Stimulated activated CD8-positive, alpha-beta memory T cell treated with anti-CD3 and anti-CD28 coated beads, Interleukin-4, amount 100 ng/mL, for 4 hours (primary cell): Measurements from ENCODE around the gene SMC6.

Experiments used
- DNase-seq, 2 donors: peaks; one replicate each; pipeline ENCODE4 v3.0.0-alpha.2; 2020; ENCODE audit warnings: low read depth in 2 of 2, low spot score in 1 of 2

The SMC6 gene

DNA sequence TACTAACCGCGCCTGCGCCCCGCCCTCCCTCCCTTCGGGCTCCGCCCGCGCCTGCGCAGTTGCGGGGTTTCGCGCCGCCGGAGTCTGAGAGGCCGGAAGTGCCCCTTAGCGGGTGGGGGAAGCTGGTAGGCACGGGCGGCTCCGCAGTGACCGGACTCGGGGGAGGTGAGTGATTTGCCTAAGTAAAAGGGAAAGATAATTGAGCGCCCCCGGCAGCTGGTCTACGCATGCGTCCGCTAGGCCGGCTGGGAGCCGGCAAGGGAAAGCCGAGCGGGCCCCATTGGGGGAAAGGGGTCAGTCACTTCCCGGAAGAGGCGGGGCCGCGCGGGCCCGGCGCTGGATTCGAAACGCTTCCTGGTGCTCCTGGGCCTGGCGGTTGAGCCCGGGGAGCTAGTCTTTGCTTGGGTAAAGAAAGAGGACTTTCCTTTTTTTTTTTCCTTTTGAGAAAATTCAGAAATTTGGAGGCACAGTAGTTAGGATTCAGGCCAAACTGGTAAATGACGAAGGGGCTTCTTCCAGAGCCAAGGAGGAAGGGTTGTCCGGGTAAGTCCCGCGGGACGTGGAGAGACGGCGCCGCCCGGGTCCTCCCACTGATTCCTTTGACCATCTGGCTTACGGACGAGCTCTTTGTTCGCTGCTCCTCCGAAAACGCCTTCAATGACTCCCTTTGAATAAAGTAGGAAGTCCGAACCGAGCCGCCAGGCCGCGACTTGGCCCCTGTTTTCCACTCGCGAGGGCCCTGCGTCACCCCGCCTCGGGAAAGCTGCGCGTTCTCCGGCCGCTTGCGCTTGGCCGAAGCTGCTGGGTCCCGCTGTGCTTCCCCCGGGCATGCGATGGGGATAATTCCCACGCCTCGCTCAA, at the start of gene SMC6, which contains the start of gene GEN1:
Gene SMC6 (minus strand): TSS at position 8 of the 861 bp plus-strand sequence. CDS start 7,864 bp downstream, outside the sequence.
Gene GEN1 (plus strand): TSS at position 336 of the 861 bp plus-strand sequence. CDS start 5,806 bp downstream, outside the sequence.
- DNase-seq, result peak; percentile 78 to 81

DNA sequence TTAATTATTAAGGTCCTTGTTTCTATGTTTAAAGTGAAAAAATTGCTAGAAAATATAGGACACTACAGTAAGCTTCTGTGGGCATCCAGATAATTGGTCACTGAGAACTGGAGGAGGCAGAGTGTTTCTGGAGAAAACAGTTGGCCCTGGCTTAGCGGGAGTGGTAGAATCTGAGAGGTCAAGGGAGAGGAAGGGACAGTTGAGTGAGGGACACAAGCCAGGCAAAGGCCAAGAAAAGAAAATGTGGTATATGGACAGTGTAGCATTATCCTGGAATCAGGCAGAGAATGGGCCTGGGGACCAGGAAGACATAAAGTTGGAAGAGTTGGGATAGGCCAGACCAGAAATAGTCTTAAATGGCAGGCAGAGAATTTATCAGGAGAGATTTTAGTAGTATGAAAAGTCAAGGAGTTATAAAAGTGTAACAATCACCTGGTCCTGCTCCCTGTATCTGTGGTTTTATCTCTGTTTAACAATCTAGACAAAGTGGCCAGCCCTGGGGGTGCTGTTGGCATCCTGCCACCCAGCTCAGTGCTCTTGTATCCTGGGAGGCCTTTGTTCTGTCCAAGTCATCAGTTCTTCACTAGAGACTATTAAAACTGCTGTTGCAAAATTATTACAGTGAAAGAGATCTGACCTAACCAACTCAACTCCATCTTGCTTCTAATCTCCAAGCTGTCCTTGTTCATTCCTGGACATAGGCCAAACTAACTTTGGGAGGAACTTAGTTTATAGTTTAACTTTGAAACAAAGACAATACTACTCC, 47.3 kb upstream of the SMC6 start:
- DNase-seq, result no peak

DNA sequence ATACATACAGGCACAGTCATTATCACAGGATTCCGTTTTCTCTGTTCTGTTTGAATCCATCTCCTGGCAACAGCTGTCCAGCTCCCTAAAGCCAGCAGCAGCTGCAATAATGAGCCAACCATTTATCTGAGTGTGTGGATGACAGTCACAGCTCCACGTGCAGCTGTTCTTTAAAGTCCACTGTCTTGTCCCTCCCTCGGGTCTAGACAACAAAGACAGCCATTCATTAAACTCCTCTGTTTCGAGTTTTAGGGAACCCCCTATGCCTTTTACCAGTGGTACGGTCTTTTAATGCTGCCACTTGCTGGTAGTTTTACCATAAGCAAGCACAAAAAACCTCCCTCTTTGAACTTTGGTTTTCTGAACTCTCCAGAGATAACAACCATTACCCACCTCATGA, 46.6 kb upstream of the SMC6 start:
- DNase-seq, result no peak

GRCh38 chr2:17799301-17800120, 45.9 kb upstream of the SMC6 start:
- no peak for DNase-seq

- DNase-seq, result no peak
Observed at GRCh38 chr2:17798338-17798737, 44.7 kb upstream of the SMC6 start.

DNA sequence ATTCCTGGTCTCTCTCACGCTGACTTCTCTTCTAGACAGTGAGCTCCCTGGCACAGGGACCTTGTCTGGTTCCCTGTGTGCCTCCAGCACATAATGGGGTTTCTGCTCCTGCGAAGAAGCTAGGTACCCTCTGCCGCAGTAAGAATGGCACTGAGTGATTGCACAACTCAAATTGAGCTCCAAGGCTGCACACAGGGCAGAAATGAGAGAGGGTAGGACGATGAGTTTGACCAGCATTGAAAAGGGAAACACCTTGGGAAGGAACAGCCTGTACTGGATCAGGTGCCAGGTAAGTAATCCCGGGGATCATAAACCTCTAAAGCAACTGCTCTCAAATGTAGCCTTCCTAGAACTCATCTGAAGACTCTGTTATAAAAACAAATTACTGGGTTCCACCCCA, 41.7 kb upstream of the SMC6 start:
- no peak for DNase-seq

DNA sequence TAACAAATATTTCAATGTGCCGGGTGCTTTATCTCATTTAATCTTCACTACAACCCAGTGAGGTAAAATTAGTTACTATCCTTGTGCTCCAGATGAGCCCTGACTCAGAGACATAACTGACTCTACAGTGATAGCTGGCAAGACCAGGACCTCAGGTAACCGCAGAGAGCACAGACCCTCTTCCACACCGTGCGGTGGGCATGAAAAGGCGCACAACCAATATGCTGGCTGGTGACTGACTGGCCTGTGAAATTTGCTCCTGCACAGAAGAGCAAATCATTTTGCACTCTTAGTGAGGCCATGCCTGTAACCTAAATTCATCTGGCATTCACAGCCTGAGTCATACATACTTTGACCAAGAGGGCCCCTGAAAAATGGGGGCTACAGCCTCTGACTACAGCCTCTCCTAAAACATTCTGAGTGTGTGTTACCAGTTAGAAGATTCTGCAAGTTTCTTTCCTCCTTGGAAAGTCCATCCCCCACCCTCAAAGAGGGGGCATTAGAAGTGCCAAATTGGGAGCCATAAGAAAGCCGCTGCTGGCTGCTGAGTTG, 40.3 kb upstream of the SMC6 start:
- DNase-seq, result no peak

- no peak for DNase-seq
Observed at GRCh38 chr2:17793296-17793695, 39.7 kb upstream of the SMC6 start.

DNA sequence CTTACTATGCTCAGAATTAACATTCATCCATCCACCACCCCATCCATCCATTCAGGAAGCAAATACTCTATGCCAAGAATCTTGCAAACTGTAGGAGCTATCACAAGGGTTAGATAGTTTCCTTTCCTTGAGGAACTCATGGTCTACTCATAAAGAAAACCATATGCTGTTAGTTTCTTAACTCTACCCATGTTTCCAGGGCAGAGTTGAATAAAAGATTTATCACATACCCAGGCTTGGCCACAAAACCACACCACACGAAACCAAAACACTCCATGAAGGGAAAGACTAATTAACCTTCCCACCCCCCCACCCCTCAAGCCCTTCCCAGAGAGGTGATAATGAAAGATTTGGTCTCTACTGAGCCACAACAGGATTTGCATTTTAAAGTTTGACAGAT, 38.9 kb upstream of the SMC6 start:
- no peak for DNase-seq

GRCh38 chr2:17791817-17792130, 38.2 kb upstream of the SMC6 start:
- no peak for DNase-seq

- no peak for DNase-seq
Observed at GRCh38 chr2:17791121-17791816, 37.7 kb upstream of the SMC6 start.

DNA sequence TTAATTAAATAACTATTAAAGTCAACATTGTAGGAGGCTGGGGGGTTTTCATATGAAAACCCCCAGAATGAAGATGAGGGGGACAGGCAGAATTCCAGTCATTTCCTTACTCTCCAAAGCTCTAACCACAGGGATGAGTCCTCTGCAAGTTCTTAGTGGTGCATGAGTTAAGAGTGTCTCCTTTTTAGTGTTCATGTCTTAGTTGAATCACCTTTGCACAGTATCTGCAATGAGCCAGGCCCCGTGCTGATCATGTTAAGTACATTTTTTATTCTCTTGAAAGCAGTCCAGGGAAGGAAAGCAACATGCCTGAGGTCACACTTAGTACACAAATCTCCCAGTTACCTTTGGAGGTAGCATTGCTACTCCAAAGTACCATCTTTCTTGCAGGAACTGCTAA, 36.9 kb upstream of the SMC6 start:
- no peak for DNase-seq

- no peak for DNase-seq
Observed at GRCh38 chr2:17788773-17789172, 35.2 kb upstream of the SMC6 start.

- DNase-seq, result no peak
Observed at GRCh38 chr2:17786727-17787126, 33.1 kb upstream of the SMC6 start.

GRCh38 chr2:17781482-17781881, 27.9 kb upstream of the SMC6 start:
- no peak for DNase-seq

- DNase-seq, result no peak
Observed at GRCh38 chr2:17780546-17780945, 26.9 kb upstream of the SMC6 start.

DNA sequence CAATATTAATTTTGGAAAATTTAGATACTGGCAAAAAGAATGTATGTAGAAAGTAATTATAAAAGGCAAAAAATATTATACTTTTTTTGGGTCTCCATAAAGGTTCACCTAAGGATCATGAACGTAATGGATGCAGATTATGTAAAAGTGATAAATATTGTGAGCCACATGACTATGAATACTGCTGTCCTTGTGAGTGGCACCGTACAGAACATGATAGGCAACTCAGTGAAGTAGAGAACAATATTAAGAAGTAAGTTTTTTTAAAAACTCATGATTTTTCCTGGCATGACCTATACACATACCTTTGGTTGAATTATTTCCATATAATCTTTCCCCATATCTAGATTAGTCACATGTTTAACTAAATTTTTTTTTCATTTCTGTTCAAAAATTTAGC, 18.9 kb upstream of the SMC6 start:
- no peak for DNase-seq

DNA sequence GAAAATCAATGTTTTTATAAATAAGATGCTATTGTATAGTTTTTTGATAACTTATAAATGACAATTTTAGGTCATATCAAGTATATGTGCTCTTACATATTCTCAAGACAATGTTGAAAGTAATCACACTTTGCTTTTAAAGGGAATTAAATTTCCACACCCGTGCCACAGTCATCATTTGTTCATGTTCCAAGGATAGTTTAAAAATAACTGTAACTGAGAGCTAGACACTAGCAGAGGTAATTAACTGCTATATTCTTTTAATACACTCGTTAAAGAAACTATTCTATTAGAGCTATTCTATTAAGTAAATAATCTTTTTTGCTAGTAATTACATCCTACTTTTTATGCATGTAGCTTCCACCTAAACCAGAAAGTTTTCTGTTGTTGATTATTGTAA, 18.3 kb upstream of the SMC6 start:
- DNase-seq, result no peak

GRCh38 chr2:17768894-17769293, 15.3 kb upstream of the SMC6 start:
- DNase-seq, result no peak

- DNase-seq, result no peak
Observed at GRCh38 chr2:17765398-17765797, 11.8 kb upstream of the SMC6 start.
